Endothelial cell (in vitro differentiated cells): ENCODE data around the gene TENM4. TPM values are rescaled to one million over a fixed set of nuclear protein-coding genes. Genes with fewer than 3 reads are reported as not detected.

Experiments
- DNase-seq: peaks from one replicate; pipeline ENCODE4 v3.0.0; 2021; ENCODE audit warnings: low spot score
- H3K27ac Mint-ChIP-seq: one replicate; pipeline ENCODE4 v1.8.0; 2021; ENCODE audit warnings: mixed read lengths, inconsistent platforms; ENCODE audit not compliant: unreplicated experiment
- H3K27me3 Mint-ChIP-seq: one replicate; pipeline ENCODE4 v1.8.0; 2021; ENCODE audit warnings: mild to moderate bottlenecking, moderate library complexity, mixed read lengths, inconsistent platforms; ENCODE audit not compliant: unreplicated experiment
- H3K36me3 Mint-ChIP-seq: one replicate; pipeline ENCODE4 v1.8.0; 2021; ENCODE audit warnings: mild to moderate bottlenecking, low read depth, mixed read lengths, inconsistent platforms; ENCODE audit not compliant: unreplicated experiment
- H3K4me1 Mint-ChIP-seq: one replicate; pipeline ENCODE4 v1.8.0; 2021; ENCODE audit warnings: mild to moderate bottlenecking, mixed read lengths, inconsistent platforms; ENCODE audit not compliant: unreplicated experiment
- H3K4me3 Mint-ChIP-seq: one replicate; pipeline ENCODE4 v1.8.0; 2021; ENCODE audit warnings: mild to moderate bottlenecking, mixed read lengths, inconsistent platforms; ENCODE audit not compliant: unreplicated experiment
- H3K9me3 Mint-ChIP-seq: one replicate; pipeline ENCODE4 v1.8.0; 2021; ENCODE audit warnings: mixed read lengths, inconsistent platforms; ENCODE audit not compliant: unreplicated experiment
- CTCF ChIP-seq: fragments of 200-600 bp; sonication (generic); IDR thresholded peaks from one replicate; pipeline ENCODE4 v1.5.0; 2021; ENCODE audit warnings: antibody characterized with exemption; ENCODE audit not compliant: unreplicated experiment
- total RNA-seq: library from RNA; stranded (reverse); fragmentation: NEBNext Ultra II Directional; extraction: Animal tissue kit (Norgen Biotek cat#: 25700); gene quantifications from one replicate; pipeline ENCODE4 v1.2.1, GENCODE V29; 2021; ENCODE audit not compliant: unreplicated experiment

Gene TENM4
- total RNA-seq, 1 donor from 2014 or later: 1.8 TPM

GRCh38 chr11:78796956-78797355, 643.9 kb downstream of the TENM4 start:
- no peak for TF ChIP-seq CTCF
- no peak for DNase-seq
- Mint-ChIP-seq H3K9me3 (no peaks in the 10 kb centered on the region), H3K27ac (no peak overlapping the region), H3K4me3 (no peak overlapping the region), H3K4me1 (peaks cover 44% of the 10 kb centered on the region), H3K27me3 (peaks cover 5% of the 10 kb centered on the region), H3K36me3 (no peaks in the 10 kb centered on the region)

GRCh38 chr11:78795621-78796261, 645.1 kb downstream of the TENM4 start:
- H3K4me1 Mint-ChIP-seq: peaks cover 32% of the 10 kb centered on the region
- peaks cover 5% of the 10 kb centered on the region for H3K27me3 Mint-ChIP-seq
- no peak for DNase-seq
- no peak for TF ChIP-seq CTCF
- H3K4me3 Mint-ChIP-seq: no peak overlapping the region
- H3K36me3 Mint-ChIP-seq: no peaks in the 10 kb centered on the region
- H3K27ac Mint-ChIP-seq: no peak overlapping the region
- H3K9me3 Mint-ChIP-seq: no peaks in the 10 kb centered on the region

- Mint-ChIP-seq H3K4me1 (peaks cover 27% of the 10 kb centered on the region), H3K9me3 (no peaks in the 10 kb centered on the region), H3K36me3 (no peaks in the 10 kb centered on the region), H3K27ac (no peak overlapping the region), H3K4me3 (no peak overlapping the region), H3K27me3 (peaks cover 1% of the 10 kb centered on the region)
- no peak for TF ChIP-seq CTCF
- no peak for DNase-seq
Observed at GRCh38 chr11:78791964-78792363, 648.9 kb downstream of the TENM4 start.

GRCh38 chr11:78791254-78791653, 649.6 kb downstream of the TENM4 start:
- no peaks in the 10 kb centered on the region for H3K9me3 Mint-ChIP-seq
- H3K4me3 Mint-ChIP-seq: no peak overlapping the region
- no peaks in the 10 kb centered on the region for H3K36me3 Mint-ChIP-seq
- peaks cover 1% of the 10 kb centered on the region for H3K27me3 Mint-ChIP-seq
- peaks cover 25% of the 10 kb centered on the region for H3K4me1 Mint-ChIP-seq
- TF ChIP-seq CTCF: no peak
- H3K27ac Mint-ChIP-seq: no peak overlapping the region
- DNase-seq: no peak

- DNase-seq: no peak
- H3K27ac Mint-ChIP-seq: no peak overlapping the region
- H3K4me1 Mint-ChIP-seq: peaks cover 27% of the 10 kb centered on the region
- H3K27me3 Mint-ChIP-seq: peaks cover 1% of the 10 kb centered on the region
- H3K36me3 Mint-ChIP-seq: no peaks in the 10 kb centered on the region
- H3K4me3 Mint-ChIP-seq: no peak overlapping the region
- TF ChIP-seq CTCF: no peak
- H3K9me3 Mint-ChIP-seq: no peaks in the 10 kb centered on the region
Observed at GRCh38 chr11:78790784-78791183, 650.0 kb downstream of the TENM4 start.
